ENCODE data around the gene JAKMIP1.

DNA sequence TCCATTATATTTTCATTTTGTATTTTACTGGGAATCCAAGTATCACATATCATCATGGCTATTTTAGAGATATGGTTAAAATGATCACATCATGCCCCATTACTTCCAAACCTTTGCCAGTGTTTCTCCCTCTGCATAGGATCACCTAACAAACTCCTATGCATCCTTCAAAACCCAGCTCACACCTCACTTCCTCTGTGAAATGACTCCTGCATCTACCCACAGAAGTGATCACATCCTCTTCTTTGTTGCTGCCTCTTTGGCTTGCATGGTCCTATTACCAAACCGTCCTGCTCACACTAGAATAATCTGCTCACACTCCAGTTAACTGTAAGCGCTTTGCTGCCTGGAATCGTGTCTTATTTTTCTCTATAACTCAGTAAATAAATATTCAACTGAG lies 107.4 kb downstream of the JAKMIP1 start:
- TF ChIP-seq POLR2A (IDR thresholded peaks at IDR 0.05) (no peak), CTCF (IDR thresholded peaks at IDR 0.05) (no peak)
